Right atrium auricular region (tissue), 2 donors: ENCODE results near the gene IGFBP2. TPM values are rescaled to one million over a fixed set of nuclear protein-coding genes. Genes with fewer than 3 reads are reported as not detected.

Source experiments
- DNase-seq: peaks from one replicate; pipeline ENCODE4 v3.0.0-alpha.2; 2019; ENCODE audit warnings: low spot score
- H3K27ac ChIP-seq, 2 donors: fragments of 200-600 bp; sonication (generic); 1 replicate in 1 of 2; 2 replicates in 1 of 2; pipeline ENCODE4 v1.5.1; 2016 to 2019
- H3K27me3 ChIP-seq, 2 donors: fragments of 200-600 bp; sonication (generic); one replicate each; pipeline versions ENCODE4 v1.5.1 to v1.6.0; 2017 to 2019
- H3K36me3 ChIP-seq: fragments of 200-600 bp; sonication (generic); one replicate; pipeline ENCODE4 v1.5.1; 2016
- H3K4me1 ChIP-seq, 2 donors: fragments of 200-600 bp; sonication (generic); one replicate each; pipeline versions ENCODE4 v1.5.1 to v1.6.0; 2017 to 2019
- H3K4me3 ChIP-seq, 2 donors: fragments of 200-600 bp; sonication (generic); 1 replicate in 1 of 2; 2 replicates in 1 of 2; pipeline ENCODE4 v1.5.1; 2017 to 2019; ENCODE audit warnings: mild to moderate bottlenecking in 1 of 2, moderate library complexity in 1 of 2
- H3K9me3 ChIP-seq, 2 donors: fragments of 200-600 bp; sonication (generic); one replicate each; pipeline ENCODE4 v1.5.1; 2019
- total RNA-seq, 2 donors: library from RNA; depleted of rRNA; stranded (reverse); fragments of >200 nt; gene quantifications; one replicate each; pipeline ENCODE4 v1.1.0, GENCODE V29; 2016
- TF ChIP-seq, protein P1 (sequence below), 2 donors: fragments of 200-600 bp; sonication (generic); IDR thresholded peaks; one replicate each; pipeline ENCODE4 v1.5.1; 2019; ENCODE audit warnings: antibody characterized with exemption in 2 of 2

IGFBP2 gene
- total RNA-seq, 2 donors from 2014 or later: 255 to 508 TPM

GRCh38 chr2:216646116-216646515 is 12.9 kb downstream of the IGFBP2 start:
- no peak for DNase-seq
- no peaks in the 10 kb centered on the region for H3K36me3 ChIP-seq
- H3K9me3 ChIP-seq: no peaks in the 10 kb centered on the region
- TF ChIP-seq, protein P1, sequence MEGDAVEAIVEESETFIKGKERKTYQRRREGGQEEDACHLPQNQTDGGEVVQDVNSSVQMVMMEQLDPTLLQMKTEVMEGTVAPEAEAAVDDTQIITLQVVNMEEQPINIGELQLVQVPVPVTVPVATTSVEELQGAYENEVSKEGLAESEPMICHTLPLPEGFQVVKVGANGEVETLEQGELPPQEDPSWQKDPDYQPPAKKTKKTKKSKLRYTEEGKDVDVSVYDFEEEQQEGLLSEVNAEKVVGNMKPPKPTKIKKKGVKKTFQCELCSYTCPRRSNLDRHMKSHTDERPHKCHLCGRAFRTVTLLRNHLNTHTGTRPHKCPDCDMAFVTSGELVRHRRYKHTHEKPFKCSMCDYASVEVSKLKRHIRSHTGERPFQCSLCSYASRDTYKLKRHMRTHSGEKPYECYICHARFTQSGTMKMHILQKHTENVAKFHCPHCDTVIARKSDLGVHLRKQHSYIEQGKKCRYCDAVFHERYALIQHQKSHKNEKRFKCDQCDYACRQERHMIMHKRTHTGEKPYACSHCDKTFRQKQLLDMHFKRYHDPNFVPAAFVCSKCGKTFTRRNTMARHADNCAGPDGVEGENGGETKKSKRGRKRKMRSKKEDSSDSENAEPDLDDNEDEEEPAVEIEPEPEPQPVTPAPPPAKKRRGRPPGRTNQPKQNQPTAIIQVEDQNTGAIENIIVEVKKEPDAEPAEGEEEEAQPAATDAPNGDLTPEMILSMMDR (IDR thresholded peaks at IDR 0.05): no peak
- H3K27me3 ChIP-seq: no peaks in the 10 kb centered on the region
- H3K4me1 ChIP-seq: peaks cover 0 to 24% of the 10 kb centered on the region in 2 donors
- no peak overlapping the region for H3K27ac ChIP-seq
- no peak overlapping the region for H3K4me3 ChIP-seq

DNA sequence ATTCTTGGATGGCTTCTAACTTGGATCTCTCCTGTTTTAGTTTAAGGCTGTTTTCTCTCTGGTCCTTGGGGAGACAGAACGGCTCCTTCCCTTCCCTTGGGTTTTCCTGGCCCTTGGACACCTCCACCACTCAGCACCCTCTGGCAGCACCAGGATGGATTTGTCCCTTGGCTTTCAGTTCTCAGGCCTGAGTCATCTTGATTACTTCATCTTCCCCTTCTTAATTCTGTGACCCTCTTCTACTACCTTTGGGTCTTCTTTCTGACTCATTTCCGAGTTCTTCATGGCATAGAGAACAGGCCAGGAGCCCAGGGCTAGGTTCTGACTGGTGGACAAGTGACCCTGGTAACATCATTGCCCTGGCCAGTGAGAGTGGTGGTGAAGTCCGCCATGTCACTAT is 14.9 kb downstream of the IGFBP2 start:
- no peak overlapping the region for H3K27ac ChIP-seq
- H3K36me3 ChIP-seq: no peaks in the 10 kb centered on the region
- H3K9me3 ChIP-seq: no peaks in the 10 kb centered on the region
- no peaks in the 10 kb centered on the region for H3K27me3 ChIP-seq
- DNase-seq: no peak
- TF ChIP-seq, protein P1 (IDR thresholded peaks at IDR 0.05): no peak
- no peak overlapping the region for H3K4me3 ChIP-seq
- peaks cover 0 to 24% of the 10 kb centered on the region in 2 donors for H3K4me1 ChIP-seq

GRCh38 chr2:216649574-216649973 is 16.4 kb downstream of the IGFBP2 start:
- DNase-seq: no peak
- Histone ChIP-seq H3K27ac (no peak overlapping the region), H3K4me3 (no peak overlapping the region), H3K27me3 (no peaks in the 10 kb centered on the region), H3K36me3 (no peaks in the 10 kb centered on the region), H3K4me1 (peaks cover 0 to 13% of the 10 kb centered on the region in 2 donors), H3K9me3 (no peaks in the 10 kb centered on the region)
- TF ChIP-seq, protein P1 (IDR thresholded peaks at IDR 0.05): no peak

GRCh38 chr2:216650626-216651257 is 17.5 kb downstream of the IGFBP2 start:
- no peak overlapping the region for H3K4me3 ChIP-seq
- no peaks in the 10 kb centered on the region for H3K9me3 ChIP-seq
- no peak overlapping the region for H3K27ac ChIP-seq
- no peak for DNase-seq
- H3K27me3 ChIP-seq: no peaks in the 10 kb centered on the region
- H3K4me1 ChIP-seq: peaks cover 0 to 9% of the 10 kb centered on the region in 2 donors
- TF ChIP-seq, protein P1 (IDR thresholded peaks at IDR 0.05): no peak
- no peaks in the 10 kb centered on the region for H3K36me3 ChIP-seq

DNA sequence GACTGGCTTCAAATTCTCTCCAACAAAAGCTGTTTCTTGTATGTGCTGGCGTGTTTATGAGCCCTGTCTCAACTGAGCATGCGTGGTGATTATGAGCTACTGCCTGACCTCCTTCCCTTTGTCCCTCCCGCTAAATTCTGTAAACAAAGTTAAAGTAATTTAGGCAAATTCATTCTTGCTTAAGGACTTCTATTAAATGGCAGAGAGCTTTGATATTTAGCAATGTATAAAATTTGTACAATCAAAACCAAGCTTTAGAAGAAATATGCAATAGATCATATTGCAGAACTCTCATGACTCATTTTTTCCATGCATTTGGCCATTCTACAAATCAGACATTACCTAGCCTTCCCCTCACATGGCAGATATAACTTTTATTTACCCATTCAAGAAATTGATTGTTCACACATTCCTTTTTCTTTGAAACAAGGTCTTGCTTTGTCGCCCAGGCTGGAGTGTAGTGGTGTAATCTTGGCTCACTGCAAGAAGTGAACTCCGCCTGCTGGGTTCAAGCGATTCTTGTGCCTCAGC is 18.2 kb downstream of the IGFBP2 start:
- TF ChIP-seq, protein P1 (IDR thresholded peaks at IDR 0.05): no peak
- H3K9me3 ChIP-seq: no peaks in the 10 kb centered on the region
- no peak overlapping the region for H3K27ac ChIP-seq
- no peak for DNase-seq
- no peak overlapping the region for H3K4me3 ChIP-seq
- no peaks in the 10 kb centered on the region for H3K27me3 ChIP-seq
- no peaks in the 10 kb centered on the region for H3K36me3 ChIP-seq
- H3K4me1 ChIP-seq: peaks cover 0 to 8% of the 10 kb centered on the region in 2 donors

GRCh38 chr2:216652566-216652965 is 19.3 kb downstream of the IGFBP2 start:
- no peak overlapping the region for H3K27ac ChIP-seq
- H3K4me1 ChIP-seq: peaks cover 0 to 8% of the 10 kb centered on the region in 2 donors

More at GRCh38 chr2:216652566-216652965, 19.3 kb downstream of the IGFBP2 start:
- Histone ChIP-seq H3K27me3 (no peaks in the 10 kb centered on the region), H3K4me3 (no peak overlapping the region), H3K36me3 (no peaks in the 10 kb centered on the region), H3K9me3 (no peaks in the 10 kb centered on the region)
- DNase-seq: no peak
- TF ChIP-seq, protein P1 (IDR thresholded peaks at IDR 0.05): no peak
